Ascending aorta (tissue), 2 donors: Measurements from ENCODE around the gene C1orf167. TPM values are rescaled to one million over a fixed set of nuclear protein-coding genes. Genes with fewer than 3 reads are reported as not detected.

Source experiments
- DNase-seq, 2 donors: peaks; one replicate each; pipeline ENCODE4 v3.0.0-alpha.2; 2019; ENCODE audit warnings: low spot score in 2 of 2
- H3K27ac ChIP-seq, 2 donors: fragments of 200-600 bp; sonication (generic); one replicate each; pipeline ENCODE4 v1.5.1; 2016 to 2017; ENCODE audit warnings: mild to moderate bottlenecking in 1 of 2
- H3K27me3 ChIP-seq: fragments of 200-600 bp; sonication (generic); one replicate; pipeline ENCODE4 v1.5.1; 2017
- H3K36me3 ChIP-seq, 2 donors: fragments of 200-600 bp; sonication (generic); one replicate each; pipeline ENCODE4 v1.5.1; 2016
- H3K4me1 ChIP-seq, 2 donors: fragments of 200-600 bp; sonication (generic); one replicate each; pipeline ENCODE4 v1.5.1; 2016 to 2017; ENCODE audit warnings: mild to moderate bottlenecking in 1 of 2
- H3K4me3 ChIP-seq, 2 donors: fragments of 200-600 bp; sonication (generic); one replicate each; pipeline ENCODE4 v1.5.1; 2016 to 2017; ENCODE audit warnings: mild to moderate bottlenecking in 1 of 2
- H3K9me3 ChIP-seq, 2 donors: fragments of 200-600 bp; sonication (generic); one replicate each; pipeline ENCODE4 v1.5.1; 2016
- intact Hi-C: fragments of 100-400 bp; cut with DNase I; formaldehyde crosslinking; loops from one replicate; pipeline ENCODE4 v1.15.1; 2023
- total RNA-seq: library from RNA; depleted of rRNA; stranded (reverse); fragments of >200 nt; gene quantifications from one replicate; pipeline ENCODE4 v1.1.0, GENCODE V29; 2016
- TF ChIP-seq, protein P1 (sequence below), 3 experiments: fragments of 200-600 bp in 2 of 3; fragments of 450-650 bp in 1 of 3; sonication (generic) in 2 of 3; IDR thresholded peaks; one replicate each; pipeline ENCODE4 v1.5.1; 2016 to 2019; ENCODE audit warnings: antibody characterized with exemption in 3 of 3, mild to moderate bottlenecking in 1 of 3, moderate library complexity in 1 of 3

C1orf167 gene
- total RNA-seq, 1 donor from 2014 or later = not detected

DNA sequence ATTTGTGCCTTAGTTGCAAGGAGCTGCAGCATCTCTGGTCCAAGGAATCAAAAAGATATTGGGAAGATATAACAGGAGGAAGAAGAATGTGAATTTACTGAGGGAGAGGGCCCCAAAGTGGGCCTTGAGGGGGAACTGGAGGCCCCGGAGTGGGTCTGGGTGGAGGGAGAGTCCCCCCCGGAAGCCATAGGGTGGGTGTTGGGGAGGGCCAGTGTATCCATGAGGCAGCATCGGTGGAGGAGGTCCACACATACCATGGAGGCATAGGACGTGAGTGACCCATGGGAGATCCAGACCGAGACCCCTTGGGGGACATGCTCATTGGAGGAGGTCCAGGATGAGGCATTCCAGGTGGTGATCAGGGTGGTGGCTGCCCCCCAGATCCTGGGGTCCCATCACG, 708 bp upstream of the C1orf167 start:
- intact Hi-C loops = no loop called here
- Histone ChIP-seq H3K4me1 (peaks cover 0 to 3% of the 10 kb centered on the region in 2 donors), H3K27ac (no peak overlapping the region), H3K4me3 (no peak overlapping the region), H3K27me3 (peaks cover 10% of the 10 kb centered on the region), H3K9me3 (no peaks in the 10 kb centered on the region), H3K36me3 (no peaks in the 10 kb centered on the region)
- no peak for DNase-seq
- TF ChIP-seq, protein P1, sequence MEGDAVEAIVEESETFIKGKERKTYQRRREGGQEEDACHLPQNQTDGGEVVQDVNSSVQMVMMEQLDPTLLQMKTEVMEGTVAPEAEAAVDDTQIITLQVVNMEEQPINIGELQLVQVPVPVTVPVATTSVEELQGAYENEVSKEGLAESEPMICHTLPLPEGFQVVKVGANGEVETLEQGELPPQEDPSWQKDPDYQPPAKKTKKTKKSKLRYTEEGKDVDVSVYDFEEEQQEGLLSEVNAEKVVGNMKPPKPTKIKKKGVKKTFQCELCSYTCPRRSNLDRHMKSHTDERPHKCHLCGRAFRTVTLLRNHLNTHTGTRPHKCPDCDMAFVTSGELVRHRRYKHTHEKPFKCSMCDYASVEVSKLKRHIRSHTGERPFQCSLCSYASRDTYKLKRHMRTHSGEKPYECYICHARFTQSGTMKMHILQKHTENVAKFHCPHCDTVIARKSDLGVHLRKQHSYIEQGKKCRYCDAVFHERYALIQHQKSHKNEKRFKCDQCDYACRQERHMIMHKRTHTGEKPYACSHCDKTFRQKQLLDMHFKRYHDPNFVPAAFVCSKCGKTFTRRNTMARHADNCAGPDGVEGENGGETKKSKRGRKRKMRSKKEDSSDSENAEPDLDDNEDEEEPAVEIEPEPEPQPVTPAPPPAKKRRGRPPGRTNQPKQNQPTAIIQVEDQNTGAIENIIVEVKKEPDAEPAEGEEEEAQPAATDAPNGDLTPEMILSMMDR (IDR thresholded peaks at IDR 0.05) = no peak

DNA sequence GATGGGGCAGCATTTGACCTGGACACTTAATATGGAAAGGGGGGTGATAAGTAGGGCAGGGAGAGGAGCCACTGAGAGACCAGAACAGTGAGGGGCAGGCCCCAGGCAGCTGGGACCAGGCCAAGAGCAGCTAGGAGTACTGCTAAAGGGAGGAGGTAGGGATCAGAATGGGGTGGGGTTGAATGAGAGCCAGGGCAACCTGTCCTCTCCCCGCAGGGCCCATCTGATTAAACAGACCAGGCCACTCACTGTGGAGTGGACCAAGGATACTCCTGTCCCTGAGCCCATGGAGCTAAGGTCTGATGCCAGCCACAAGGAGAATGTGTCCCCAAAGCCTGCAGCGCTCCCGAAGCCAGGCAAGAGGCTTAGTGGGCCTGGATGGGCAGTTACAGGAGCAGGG, 2.1 kb downstream of the C1orf167 start:
- Histone ChIP-seq H3K9me3 (no peaks in the 10 kb centered on the region), H3K4me3 (no peak overlapping the region), H3K27me3 (peaks cover 10% of the 10 kb centered on the region), H3K36me3 (no peaks in the 10 kb centered on the region), H3K27ac (no peak overlapping the region), H3K4me1 (peaks cover 0 to 3% of the 10 kb centered on the region in 2 donors)
- intact Hi-C loops = no loop called here
- no peak for DNase-seq
- TF ChIP-seq, protein P1 (IDR thresholded peaks at IDR 0.05) = no peak

DNA sequence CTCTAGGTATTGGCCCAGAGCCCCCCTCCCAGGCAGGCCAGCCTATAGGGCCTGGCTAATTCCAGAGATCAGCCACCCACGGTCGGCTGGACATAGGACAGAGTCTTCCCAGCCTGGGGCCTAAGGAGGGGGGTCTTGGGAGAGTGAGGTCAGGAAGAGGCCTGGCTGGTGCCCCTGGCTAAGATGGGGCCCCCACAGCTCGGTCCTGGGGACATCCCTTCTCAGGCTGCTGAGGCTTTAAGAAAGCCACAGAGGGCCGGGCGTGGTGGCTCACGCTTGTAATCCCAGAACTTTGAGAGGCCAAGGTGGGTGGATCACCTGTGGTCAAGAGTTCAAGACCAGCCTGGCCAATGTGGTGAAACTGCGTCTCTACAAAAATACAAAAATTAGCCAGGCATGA, 2.5 kb downstream of the C1orf167 start:
- no peaks in the 10 kb centered on the region for H3K9me3 ChIP-seq
- DNase-seq = no peak
- H3K36me3 ChIP-seq = no peaks in the 10 kb centered on the region
- intact Hi-C loops = no loop called here
- TF ChIP-seq, protein P1 (IDR thresholded peaks at IDR 0.05) = no peak
- peaks cover 10% of the 10 kb centered on the region for H3K27me3 ChIP-seq
- no peak overlapping the region for H3K4me3 ChIP-seq
- H3K4me1 ChIP-seq = peaks cover 0 to 3% of the 10 kb centered on the region in 2 donors
- no peak overlapping the region for H3K27ac ChIP-seq

DNA sequence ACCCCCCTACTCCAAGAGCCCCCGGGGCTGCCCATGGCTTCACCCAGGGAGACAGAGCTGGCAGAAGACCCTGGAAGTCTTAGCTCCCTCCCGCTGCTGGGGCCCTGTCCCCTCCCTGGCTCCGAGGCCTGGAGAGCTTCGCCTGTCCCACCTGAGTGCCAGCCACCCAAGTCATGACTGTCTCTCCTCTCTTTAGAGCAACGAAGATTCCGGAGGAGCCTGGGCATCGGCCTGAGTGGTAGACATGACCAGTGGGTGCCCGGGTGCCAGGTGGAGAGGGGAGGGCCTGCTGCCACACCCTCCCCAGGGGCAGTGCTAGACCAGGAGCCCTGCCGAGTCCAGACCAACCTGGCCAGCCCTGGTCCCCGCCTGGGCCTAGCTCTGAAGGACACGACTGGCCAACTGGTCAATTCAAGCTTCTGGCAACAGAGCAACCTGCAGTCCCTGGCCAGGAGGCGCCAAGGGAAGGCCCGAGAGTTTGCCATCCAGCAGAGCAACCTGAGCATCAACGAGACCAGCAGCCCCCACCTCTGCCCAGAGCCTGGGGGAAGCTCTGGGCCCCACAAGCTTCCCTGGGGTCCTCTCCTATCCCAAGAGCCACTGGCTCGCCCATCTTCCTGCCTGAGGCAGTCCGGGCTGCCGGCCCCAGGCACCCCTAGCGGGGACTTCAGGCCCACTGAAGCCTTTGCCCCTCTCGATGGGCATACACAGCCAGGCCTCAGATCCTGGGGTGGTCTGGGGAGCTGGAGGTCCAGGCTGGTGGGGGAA, 3.9 kb downstream of the C1orf167 start:
- intact Hi-C loops = no loop called here
- H3K9me3 ChIP-seq = no peaks in the 10 kb centered on the region
- H3K27ac ChIP-seq = no peak overlapping the region
- H3K4me1 ChIP-seq = peaks cover 0 to 3% of the 10 kb centered on the region in 2 donors
- TF ChIP-seq, protein P1 (IDR thresholded peaks at IDR 0.05) = no peak
- H3K4me3 ChIP-seq = no peak overlapping the region
- no peak for DNase-seq
- H3K27me3 ChIP-seq = peaks cover 10% of the 10 kb centered on the region
- H3K36me3 ChIP-seq = no peaks in the 10 kb centered on the region

DNA sequence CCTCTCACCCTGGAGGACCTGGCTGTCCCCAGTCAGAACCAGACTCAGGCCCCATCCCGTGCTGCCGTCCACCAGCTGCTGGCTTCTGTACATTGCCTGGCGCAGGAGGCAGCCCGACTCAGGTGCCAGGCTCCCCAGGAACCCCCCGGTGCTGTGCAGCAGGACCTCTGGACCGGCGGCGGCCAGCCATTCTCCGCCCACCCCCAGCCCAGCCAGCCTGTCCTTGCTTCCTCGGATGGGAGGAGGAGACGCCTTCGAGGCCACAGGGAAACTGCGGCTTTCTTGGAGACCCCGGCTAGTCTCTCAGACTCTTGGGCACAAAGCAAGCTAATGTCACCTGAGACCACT, 4.4 kb downstream of the C1orf167 start:
- no peak overlapping the region for H3K27ac ChIP-seq
- H3K4me3 ChIP-seq = no peak overlapping the region
- intact Hi-C loops = no loop called here
- H3K9me3 ChIP-seq = no peaks in the 10 kb centered on the region
- H3K4me1 ChIP-seq = peaks cover 0 to 3% of the 10 kb centered on the region in 2 donors
- H3K27me3 ChIP-seq = peaks cover 10% of the 10 kb centered on the region
- TF ChIP-seq, protein P1 (IDR thresholded peaks at IDR 0.05) = no peak
- H3K36me3 ChIP-seq = no peaks in the 10 kb centered on the region
- no peak for DNase-seq
